ENCODE measurements around the gene DCAF7. TPM values are rescaled to one million over a fixed set of nuclear protein-coding genes. Genes with fewer than 3 reads are reported as not detected.

DCAF7 gene
- polyA plus RNA-seq, 1 of the 3 experiments (the other 2 are of a cell fraction), result 63.5 TPM

- ChIA-PET CTCF (interaction anchor here (0.8 to 2.5 kb wide), 8 partner anchors 10 to 198 kb away, joined by 3 to 13 read pairs (median 4); partner anchors contain the start of gene MAP3K3), POLR2A (interaction anchor here (0.9 to 1.1 kb wide), 3 partner anchors 8 to 59 kb away, joined by 3 read pairs; partner anchors contain the start of gene MAP3K3)
- WGBS (ENCODE audit: low lambda C conversion rate), result 87% methylated on average over 2 of the region's 2 CpGs
- Histone ChIP-seq H3K79me2 (ENCODE audit: insufficient read depth) (peaks cover 19% of the 10 kb centered on the region; the same call in 1 of the 2 replicates), H3K4me2 (no peak overlapping the region), H4K20me1 (ENCODE audit: insufficient read depth) (peaks cover 6% of the 10 kb centered on the region), H3F3A (replicated peaks; ENCODE audit: insufficient read depth) (no peaks in the 10 kb centered on the region), H3K27ac (ENCODE audit: low read depth in 2 of 2, low read length in 1 of 2) (no peak overlapping the region), H3K9me2 (no peaks in the 10 kb centered on the region), H2AFZ (ENCODE audit: low read depth) (no peak overlapping the region), H3K9me3 (no peaks in the 10 kb centered on the region), H3K4me3 (ENCODE audit: low read depth in 2 of 2, low read length in 1 of 2) (no peak overlapping the region), H3K27me3 (ENCODE audit: insufficient read depth) (no peaks in the 10 kb centered on the region), H3K36me3 (replicated peaks in 1 of 2; ENCODE audit: control insufficient read depth in 1 of 2, insufficient read depth in 2 of 2, low read length in 1 of 2) (peaks cover 34 to 36% of the 10 kb centered on the region in 2 experiments), H3K9ac (no peak overlapping the region), H3K4me1 (ENCODE audit: control insufficient read depth in 1 of 2, insufficient read depth in 2 of 2, low read depth in 1 of 2, low read length in 1 of 2) (peaks cover 0 to 3% of the 10 kb centered on the region in 2 experiments; a peak in 1 of 4 replicates)
- DNase-seq, result no peak
- TF ChIP-seq FOXM1 (IDR thresholded peaks at IDR 0.05; ENCODE audit: low read depth), result no peak
- TF ChIP-seq, protein P1, sequence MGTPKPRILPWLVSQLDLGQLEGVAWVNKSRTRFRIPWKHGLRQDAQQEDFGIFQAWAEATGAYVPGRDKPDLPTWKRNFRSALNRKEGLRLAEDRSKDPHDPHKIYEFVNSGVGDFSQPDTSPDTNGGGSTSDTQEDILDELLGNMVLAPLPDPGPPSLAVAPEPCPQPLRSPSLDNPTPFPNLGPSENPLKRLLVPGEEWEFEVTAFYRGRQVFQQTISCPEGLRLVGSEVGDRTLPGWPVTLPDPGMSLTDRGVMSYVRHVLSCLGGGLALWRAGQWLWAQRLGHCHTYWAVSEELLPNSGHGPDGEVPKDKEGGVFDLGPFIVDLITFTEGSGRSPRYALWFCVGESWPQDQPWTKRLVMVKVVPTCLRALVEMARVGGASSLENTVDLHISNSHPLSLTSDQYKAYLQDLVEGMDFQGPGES (IDR thresholded peaks at IDR 0.05; ENCODE audit: low read depth, low read length), result no peak
- no peak for TF ChIP-seq CHD2 (IDR thresholded peaks at IDR 0.05; ENCODE audit: low read length, partially characterized antibody)
- no peak for TF ChIP-seq NRF1 (IDR thresholded peaks at IDR 0.05; ENCODE audit: low read depth, low read length)
- no peak for TF ChIP-seq EP300 (IDR thresholded peaks at IDR 0.05; ENCODE audit: borderline replicate concordance in 1 of 2, low read depth in 1 of 2, low read length in 1 of 2)
- TF ChIP-seq SIN3A (IDR thresholded peaks at IDR 0.05; ENCODE audit: borderline replicate concordance, low read depth, low read length), result no peak
- TF ChIP-seq RFX5 (IDR thresholded peaks at IDR 0.05; ENCODE audit: low read length), result no peak
- TF ChIP-seq SMC3 (IDR thresholded peaks at IDR 0.05; ENCODE audit: low read depth, low read length), result no peak
- no peak for TF ChIP-seq FOXJ3 (CRISPR knock-in tag; IDR thresholded peaks at IDR 0.05)
- no peak for TF ChIP-seq TEAD4 (IDR thresholded peaks at IDR 0.05; ENCODE audit: borderline replicate concordance, insufficient read depth)
- no peak for TF ChIP-seq POLR2AphosphoS5 (IDR thresholded peaks at IDR 0.05; ENCODE audit: low read depth, low read length)
- no peak for TF ChIP-seq YY1 (IDR thresholded peaks at IDR 0.05; ENCODE audit: low read depth)
- no peak for TF ChIP-seq TAF1 (IDR thresholded peaks at IDR 0.05; ENCODE audit: borderline replicate concordance, low read depth, low read length)
- no peak for TF ChIP-seq ELF1 (IDR thresholded peaks at IDR 0.05)
Measured at GRCh38 chr17:63635787-63636186, 85.5 kb downstream of the DCAF7 start.

DNA sequence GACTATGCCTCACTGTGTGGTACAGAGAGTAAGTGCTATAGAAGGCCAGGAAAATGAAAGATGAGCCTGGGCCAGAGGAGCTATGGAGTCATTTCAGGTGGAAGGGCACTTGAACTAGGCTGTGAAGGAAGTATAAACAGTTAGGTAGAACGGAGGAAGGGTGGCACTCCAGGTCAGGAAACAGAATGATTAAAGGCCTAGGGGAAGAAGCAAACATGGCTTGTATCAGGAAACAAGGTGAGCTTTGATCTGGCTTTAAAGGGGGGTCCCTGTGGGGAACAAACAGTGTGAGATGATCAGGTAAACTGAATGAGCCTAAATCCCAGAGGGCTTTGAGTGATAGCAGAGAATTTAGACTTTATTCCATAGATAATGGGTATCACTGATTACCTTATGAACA lies 88.8 kb downstream of the DCAF7 start:
- Histone ChIP-seq H3K79me2 (ENCODE audit: insufficient read depth) (no peaks in the 10 kb centered on the region), H3F3A (replicated peaks; ENCODE audit: insufficient read depth) (no peaks in the 10 kb centered on the region), H4K20me1 (ENCODE audit: insufficient read depth) (no peaks in the 10 kb centered on the region), H3K9me3 (no peaks in the 10 kb centered on the region), H3K4me3 (ENCODE audit: low read depth in 2 of 2, low read length in 1 of 2) (no peak overlapping the region), H3K4me1 (ENCODE audit: control insufficient read depth in 1 of 2, insufficient read depth in 2 of 2, low read depth in 1 of 2, low read length in 1 of 2) (peaks cover 0 to 2% of the 10 kb centered on the region in 2 experiments; a peak in 1 of 4 replicates), H3K9ac (no peak overlapping the region), H3K9me2 (no peaks in the 10 kb centered on the region), H3K27me3 (ENCODE audit: insufficient read depth) (no peaks in the 10 kb centered on the region), H3K4me2 (no peak overlapping the region), H3K36me3 (replicated peaks in 1 of 2; ENCODE audit: control insufficient read depth in 1 of 2, insufficient read depth in 2 of 2, low read length in 1 of 2) (peaks cover 29 to 33% of the 10 kb centered on the region in 2 experiments), H2AFZ (ENCODE audit: low read depth) (no peak overlapping the region), H3K27ac (ENCODE audit: low read depth in 2 of 2, low read length in 1 of 2) (no peak overlapping the region)
- POLR2A ChIA-PET, result no interaction called here
- TF ChIP-seq, protein P2, sequence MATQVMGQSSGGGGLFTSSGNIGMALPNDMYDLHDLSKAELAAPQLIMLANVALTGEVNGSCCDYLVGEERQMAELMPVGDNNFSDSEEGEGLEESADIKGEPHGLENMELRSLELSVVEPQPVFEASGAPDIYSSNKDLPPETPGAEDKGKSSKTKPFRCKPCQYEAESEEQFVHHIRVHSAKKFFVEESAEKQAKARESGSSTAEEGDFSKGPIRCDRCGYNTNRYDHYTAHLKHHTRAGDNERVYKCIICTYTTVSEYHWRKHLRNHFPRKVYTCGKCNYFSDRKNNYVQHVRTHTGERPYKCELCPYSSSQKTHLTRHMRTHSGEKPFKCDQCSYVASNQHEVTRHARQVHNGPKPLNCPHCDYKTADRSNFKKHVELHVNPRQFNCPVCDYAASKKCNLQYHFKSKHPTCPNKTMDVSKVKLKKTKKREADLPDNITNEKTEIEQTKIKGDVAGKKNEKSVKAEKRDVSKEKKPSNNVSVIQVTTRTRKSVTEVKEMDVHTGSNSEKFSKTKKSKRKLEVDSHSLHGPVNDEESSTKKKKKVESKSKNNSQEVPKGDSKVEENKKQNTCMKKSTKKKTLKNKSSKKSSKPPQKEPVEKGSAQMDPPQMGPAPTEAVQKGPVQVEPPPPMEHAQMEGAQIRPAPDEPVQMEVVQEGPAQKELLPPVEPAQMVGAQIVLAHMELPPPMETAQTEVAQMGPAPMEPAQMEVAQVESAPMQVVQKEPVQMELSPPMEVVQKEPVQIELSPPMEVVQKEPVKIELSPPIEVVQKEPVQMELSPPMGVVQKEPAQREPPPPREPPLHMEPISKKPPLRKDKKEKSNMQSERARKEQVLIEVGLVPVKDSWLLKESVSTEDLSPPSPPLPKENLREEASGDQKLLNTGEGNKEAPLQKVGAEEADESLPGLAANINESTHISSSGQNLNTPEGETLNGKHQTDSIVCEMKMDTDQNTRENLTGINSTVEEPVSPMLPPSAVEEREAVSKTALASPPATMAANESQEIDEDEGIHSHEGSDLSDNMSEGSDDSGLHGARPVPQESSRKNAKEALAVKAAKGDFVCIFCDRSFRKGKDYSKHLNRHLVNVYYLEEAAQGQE (IDR thresholded peaks at IDR 0.05; ENCODE audit: low read depth, low read length), result no peak
- TF ChIP-seq RCOR1 (IDR thresholded peaks at IDR 0.05; ENCODE audit: low read length), result no peak
- no peak for TF ChIP-seq TCF12 (IDR thresholded peaks at IDR 0.05)
- no peak for TF ChIP-seq FOSL2 (IDR thresholded peaks at IDR 0.05; ENCODE audit: borderline replicate concordance, low read depth)
- TF ChIP-seq, protein P3, sequence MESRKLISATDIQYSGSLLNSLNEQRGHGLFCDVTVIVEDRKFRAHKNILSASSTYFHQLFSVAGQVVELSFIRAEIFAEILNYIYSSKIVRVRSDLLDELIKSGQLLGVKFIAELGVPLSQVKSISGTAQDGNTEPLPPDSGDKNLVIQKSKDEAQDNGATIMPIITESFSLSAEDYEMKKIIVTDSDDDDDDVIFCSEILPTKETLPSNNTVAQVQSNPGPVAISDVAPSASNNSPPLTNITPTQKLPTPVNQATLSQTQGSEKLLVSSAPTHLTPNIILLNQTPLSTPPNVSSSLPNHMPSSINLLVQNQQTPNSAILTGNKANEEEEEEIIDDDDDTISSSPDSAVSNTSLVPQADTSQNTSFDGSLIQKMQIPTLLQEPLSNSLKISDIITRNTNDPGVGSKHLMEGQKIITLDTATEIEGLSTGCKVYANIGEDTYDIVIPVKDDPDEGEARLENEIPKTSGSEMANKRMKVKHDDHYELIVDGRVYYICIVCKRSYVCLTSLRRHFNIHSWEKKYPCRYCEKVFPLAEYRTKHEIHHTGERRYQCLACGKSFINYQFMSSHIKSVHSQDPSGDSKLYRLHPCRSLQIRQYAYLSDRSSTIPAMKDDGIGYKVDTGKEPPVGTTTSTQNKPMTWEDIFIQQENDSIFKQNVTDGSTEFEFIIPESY (IDR thresholded peaks at IDR 0.05; ENCODE audit: borderline replicate concordance, low read depth), result no peak
- no peak for TF ChIP-seq TEAD4 (IDR thresholded peaks at IDR 0.05; ENCODE audit: borderline replicate concordance, insufficient read depth)
- TF ChIP-seq NFIC (IDR thresholded peaks at IDR 0.05; ENCODE audit: borderline replicate concordance), result no peak
- no peak for TF ChIP-seq FOXJ3 (CRISPR knock-in tag; IDR thresholded peaks at IDR 0.05)
- no peak for DNase-seq
- WGBS (ENCODE audit: low lambda C conversion rate), result 85% methylated on average over 1 of the region's 1 CpG
- CTCF ChIA-PET, result interaction anchor here (1.1 to 2.5 kb wide), 3 partner anchors 27 to 33 kb away, joined by 3 to 8 read pairs (median 5); no protein-coding TSS in a partner anchor

All from SK-N-SH (cell line).